MM.1S (cell line): ENCODE results near the gene HDGF.

ENCODE experiments used
- DNase-seq: peaks from one replicate; pipeline ENCODE4 v3.0.0-alpha.2; 2015
- H2AFZ ChIP-seq: fragments of 300-600 bp; sonication (generic); 2 replicates; pipeline ENCODE4 v1.6.0; 2016; ENCODE audit warnings: antibody characterized with exemption, low read length
- H3F3A ChIP-seq: fragments of 300-600 bp; sonication (generic); 2 replicates; pipeline ENCODE4 v1.6.1; 2016; ENCODE audit warnings: mild to moderate bottlenecking, antibody characterized with exemption, low read length, moderate library complexity, mixed read lengths; ENCODE audit not compliant: insufficient read depth
- H3K27ac ChIP-seq: fragments of 300-600 bp; sonication (generic); 2 replicates; pipeline ENCODE4 v1.5.1; 2016; ENCODE audit warnings: mild to moderate bottlenecking, low read length
- H3K27me3 ChIP-seq: fragments of 300-600 bp; sonication (generic); replicated peaks from 2 replicates; pipeline ENCODE4 v1.6.0; 2016; ENCODE audit warnings: low read length; ENCODE audit not compliant: insufficient read depth
- H3K36me3 ChIP-seq: fragments of 300-600 bp; sonication (generic); replicated peaks from 2 replicates; pipeline ENCODE4 v1.6.1; 2016; ENCODE audit warnings: mild to moderate bottlenecking, low read length, mixed read lengths; ENCODE audit not compliant: insufficient read depth
- H3K4me1 ChIP-seq: fragments of 300-600 bp; sonication (generic); 2 replicates; pipeline ENCODE4 v1.6.1; 2016; ENCODE audit warnings: low read length, mixed read lengths
- H3K4me2 ChIP-seq: fragments of 300-600 bp; sonication (generic); 2 replicates; pipeline ENCODE4 v1.6.0; 2016; ENCODE audit warnings: low read depth, low read length
- H3K4me3 ChIP-seq: fragments of 300-600 bp; sonication (generic); 2 replicates; pipeline ENCODE4 v1.5.1; 2016; ENCODE audit warnings: low read length, mixed read lengths
- H3K79me2 ChIP-seq: fragments of 300-600 bp; sonication (generic); 2 replicates; pipeline ENCODE4 v1.6.1; 2016; ENCODE audit warnings: mixed run types, low read length, mixed read lengths
- H3K9ac ChIP-seq: fragments of 300-600 bp; sonication (generic); 2 replicates; pipeline ENCODE4 v1.6.1; 2016; ENCODE audit warnings: low read length, mixed read lengths
- H3K9me2 ChIP-seq: fragments of 300-600 bp; sonication (generic); replicated peaks from 2 replicates; pipeline ENCODE4 v1.6.1; 2016; ENCODE audit warnings: mild to moderate bottlenecking, low read length, mixed read lengths; ENCODE audit not compliant: insufficient read depth
- H3K9me3 ChIP-seq: fragments of 300-600 bp; sonication (generic); replicated peaks from 2 replicates; pipeline ENCODE4 v1.6.1; 2016; ENCODE audit warnings: mild to moderate bottlenecking, low read length, mixed read lengths; ENCODE audit not compliant: insufficient read depth
- H4K20me1 ChIP-seq: fragments of 300-600 bp; sonication (generic); 2 replicates; pipeline ENCODE4 v1.6.1; 2016; ENCODE audit warnings: mild to moderate bottlenecking, low read length, moderate library complexity, mixed read lengths; ENCODE audit not compliant: insufficient read depth
- CTCF ChIP-seq: fragments of 300-600 bp; sonication (generic); IDR thresholded peaks from 2 replicates; pipeline ENCODE4 v1.5.1; 2016; ENCODE audit warnings: antibody characterized with exemption, low read length, mixed read lengths
- EZH2 ChIP-seq: fragments of 300-600 bp; sonication (generic); optimal IDR thresholded peaks from 2 replicates; pipeline ENCODE3; 2017; ENCODE audit warnings: low read depth, mild to moderate bottlenecking, antibody characterized with exemption, low read length, mixed read lengths
- EZH2phosphoT487 ChIP-seq: fragments of 300-600 bp; sonication (generic); IDR thresholded peaks from 2 replicates; pipeline ENCODE4 v1.6.1; 2018; ENCODE audit warnings: antibody characterized with exemption, low read length

Gene HDGF

GRCh38 chr1:156745881-156746280 is 5.6 kb downstream of the HDGF start:
- Histone ChIP-seq H3K27ac (no peak overlapping the region), H3K79me2 (peaks cover 77% of the 10 kb centered on the region), H3K4me1 (peaks cover 55% of the 10 kb centered on the region), H3K36me3 (no peaks in the 10 kb centered on the region), H3K9ac (no peak overlapping the region), H3K27me3 (no peaks in the 10 kb centered on the region), H3K9me3 (no peaks in the 10 kb centered on the region), H3K4me2 (no peak overlapping the region), H3F3A (peaks cover 72% of the 10 kb centered on the region), H2AFZ (no peak overlapping the region), H3K4me3 (no peak overlapping the region), H3K9me2 (no peaks in the 10 kb centered on the region), H4K20me1 (no peaks in the 10 kb centered on the region)
- no peak for DNase-seq
- TF ChIP-seq EZH2phosphoT487: no peak
- TF ChIP-seq EZH2: no peak
- no peak for TF ChIP-seq CTCF

- TF ChIP-seq EZH2phosphoT487 (no peak), EZH2 (no peak), CTCF (no peak)
- Histone ChIP-seq H3K9ac (no peak overlapping the region), H4K20me1 (no peaks in the 10 kb centered on the region), H3K4me1 (peaks cover 55% of the 10 kb centered on the region), H3F3A (peaks cover 72% of the 10 kb centered on the region), H3K27ac (no peak overlapping the region), H3K36me3 (no peaks in the 10 kb centered on the region), H3K27me3 (no peaks in the 10 kb centered on the region), H3K4me3 (no peak overlapping the region), H3K9me3 (no peaks in the 10 kb centered on the region), H2AFZ (no peak overlapping the region), H3K79me2 (peaks cover 69% of the 10 kb centered on the region), H3K9me2 (no peaks in the 10 kb centered on the region), H3K4me2 (no peak overlapping the region)
- no peak for DNase-seq
These were observed 6.6 kb downstream of the HDGF start for GRCh38 chr1:156744786-156745419.

- H3K36me3 ChIP-seq: no peaks in the 10 kb centered on the region
- no peaks in the 10 kb centered on the region for H4K20me1 ChIP-seq
- no peaks in the 10 kb centered on the region for H3K27me3 ChIP-seq
- H3K27ac ChIP-seq: no peak overlapping the region
- no peak overlapping the region for H2AFZ ChIP-seq
- H3K4me1 ChIP-seq: peaks cover 53% of the 10 kb centered on the region
- peaks cover 72% of the 10 kb centered on the region for H3F3A ChIP-seq
- H3K79me2 ChIP-seq: peaks cover 69% of the 10 kb centered on the region
- no peak for DNase-seq
- H3K9me3 ChIP-seq: no peaks in the 10 kb centered on the region
- no peaks in the 10 kb centered on the region for H3K9me2 ChIP-seq
- TF ChIP-seq EZH2 (no peak), CTCF (no peak), EZH2phosphoT487 (no peak)
- no peak overlapping the region for H3K4me3 ChIP-seq
- H3K9ac ChIP-seq: no peak overlapping the region
- no peak overlapping the region for H3K4me2 ChIP-seq
These were observed 7.1 kb downstream of the HDGF start for GRCh38 chr1:156744344-156744743.
